ENCODE results near the gene CYGB. TPM values are rescaled to one million over a fixed set of nuclear protein-coding genes. Genes with fewer than 3 reads are reported as not detected.

CYGB gene
- total and polyA plus RNA-seq, 2 of the 13 experiments (the other 11 are each of a cell fraction or from before 2014, with no cell fraction given): 18.9 to 27.1 TPM

GRCh38 chr17:76527430-76528111 is 9.9 kb downstream of the CYGB start (continued):
- TF ChIP-seq CTCF (CRISPR knock-in tag; IDR thresholded peaks at IDR 0.05): peak; percentile 52
- TF ChIP-seq IRF9 (CRISPR knock-in tag; IDR thresholded peaks at IDR 0.05; ENCODE audit: borderline replicate concordance): no peak
- TF ChIP-seq HOXA3 (CRISPR knock-in tag; IDR thresholded peaks at IDR 0.05): peak; percentile 37; the same call in 1 of the 2 replicates
- no peak for TF ChIP-seq NAIF1 (CRISPR knock-in tag; IDR thresholded peaks at IDR 0.05; ENCODE audit: borderline replicate concordance)
- TF ChIP-seq BHLHE40 (IDR thresholded peaks at IDR 0.05; ENCODE audit: low read length): peak; percentile 55; the same call in 1 of the 2 replicates
- TF ChIP-seq BCL3 (CRISPR knock-in tag; IDR thresholded peaks at IDR 0.05): peak; percentile 63; the same call in 1 of the 2 replicates
- TF ChIP-seq DNMT3B (CRISPR knock-in tag; conservative IDR thresholded peaks at IDR 0.05): peak; percentile 77
- no peak for TF ChIP-seq EED (CRISPR knock-in tag; IDR thresholded peaks at IDR 0.05)
- TF ChIP-seq MEIS1 (CRISPR knock-in tag; IDR thresholded peaks at IDR 0.05; ENCODE audit: borderline replicate concordance): 0 out of 2 replicates have a peak, but pooled peaks have one; percentile 47
- no peak for TF ChIP-seq ZSCAN25 (CRISPR knock-in tag; IDR thresholded peaks at IDR 0.05)
- TF ChIP-seq ZNF275 (CRISPR knock-in tag; IDR thresholded peaks at IDR 0.05; ENCODE audit: borderline replicate concordance): no peak
- TF ChIP-seq ASH2L (IDR thresholded peaks at IDR 0.05; ENCODE audit: insufficient read length, low read depth, low read length): no peak
- TF ChIP-seq ZNF432 (CRISPR knock-in tag; IDR thresholded peaks at IDR 0.05; ENCODE audit: borderline replicate concordance): no peak
- TF ChIP-seq ZNF563 (CRISPR knock-in tag; IDR thresholded peaks at IDR 0.05): peak; percentile 56; the same call in 1 of the 2 replicates
- no peak for TF ChIP-seq HNRNPUL1 (IDR thresholded peaks at IDR 0.05; ENCODE audit: low read depth, low read length)
- TF ChIP-seq ZNF589 (CRISPR knock-in tag; conservative IDR thresholded peaks at IDR 0.05): no peak
- TF ChIP-seq IRF2 (CRISPR knock-in tag; IDR thresholded peaks at IDR 0.05): no peak
- TF ChIP-seq ZSCAN5A (CRISPR knock-in tag; IDR thresholded peaks at IDR 0.05; ENCODE audit: borderline replicate concordance): no peak
- no peak for TF ChIP-seq ZNF431 (CRISPR knock-in tag; IDR thresholded peaks at IDR 0.05; ENCODE audit: borderline replicate concordance, low read depth)
- peak; percentile 57; the same call in 1 of the 2 replicates for TF ChIP-seq ZNF274 (CRISPR knock-in tag; IDR thresholded peaks at IDR 0.05)
- no peak for TF ChIP-seq SP4 (CRISPR knock-in tag; IDR thresholded peaks at IDR 0.05)
- TF ChIP-seq ZNF296 (CRISPR knock-in tag; conservative IDR thresholded peaks at IDR 0.05): no peak
